HG03571 (cell line): ENCODE results near the gene NAALADL2.

ENCODE experiments used
- ATAC-seq: cut with Tn5 transposase; IDR thresholded peaks from one replicate; pipeline ENCODE4 v1.9.1; 2021; ENCODE audit not compliant: unreplicated experiment

The NAALADL2 gene

GRCh38 chr3:175619369-175619768 is 760.2 kb downstream of the NAALADL2 start:
- no peak for ATAC-seq

GRCh38 chr3:175620093-175620492 is 761.0 kb downstream of the NAALADL2 start:
- ATAC-seq = no peak

- ATAC-seq = no peak
Measured at GRCh38 chr3:175620532-175620931, 761.4 kb downstream of the NAALADL2 start.

- ATAC-seq = no peak
Measured at GRCh38 chr3:175640958-175641357, 781.8 kb downstream of the NAALADL2 start.

- no peak for ATAC-seq
Measured at GRCh38 chr3:175646865-175647264, 787.7 kb downstream of the NAALADL2 start.

GRCh38 chr3:175648899-175649298 is 789.8 kb downstream of the NAALADL2 start:
- ATAC-seq = no peak

GRCh38 chr3:175651716-175652115 is 792.6 kb downstream of the NAALADL2 start:
- no peak for ATAC-seq

- no peak for ATAC-seq
Measured at GRCh38 chr3:175655351-175655750, 796.2 kb downstream of the NAALADL2 start.

- no peak for ATAC-seq
Measured at GRCh38 chr3:175656461-175656860, 797.3 kb downstream of the NAALADL2 start.

- no peak for ATAC-seq
Measured at GRCh38 chr3:175659670-175660350, 800.7 kb downstream of the NAALADL2 start.

GRCh38 chr3:175662815-175663214 is 803.7 kb downstream of the NAALADL2 start:
- no peak for ATAC-seq

GRCh38 chr3:175664911-175665310 is 805.8 kb downstream of the NAALADL2 start:
- ATAC-seq = no peak

GRCh38 chr3:175668300-175668699 is 809.2 kb downstream of the NAALADL2 start:
- no peak for ATAC-seq

- no peak for ATAC-seq
Measured at GRCh38 chr3:175670557-175670956, 811.4 kb downstream of the NAALADL2 start.

- ATAC-seq = no peak
Measured at GRCh38 chr3:175672119-175672689, 813.1 kb downstream of the NAALADL2 start.

- no peak for ATAC-seq
Measured at GRCh38 chr3:175679568-175679967, 820.4 kb downstream of the NAALADL2 start.

- ATAC-seq = no peak
Measured at GRCh38 chr3:175692256-175692655, 833.1 kb downstream of the NAALADL2 start.

- ATAC-seq = no peak
Measured at GRCh38 chr3:175695251-175695650, 836.1 kb downstream of the NAALADL2 start.

GRCh38 chr3:175702956-175703355 is 843.8 kb downstream of the NAALADL2 start:
- ATAC-seq = no peak

- ATAC-seq = no peak
Measured at GRCh38 chr3:175704366-175705055, 845.4 kb downstream of the NAALADL2 start.

GRCh38 chr3:175713268-175713667 is 854.1 kb downstream of the NAALADL2 start:
- ATAC-seq = no peak

- no peak for ATAC-seq
Measured at GRCh38 chr3:175716446-175716845, 857.3 kb downstream of the NAALADL2 start.
